ENCODE measurements around the gene ZMIZ1. TPM values are rescaled to one million over a fixed set of nuclear protein-coding genes. Genes with fewer than 3 reads are reported as not detected.

Gene ZMIZ1
- total RNA-seq, 1 experiment from 2014 or later = 28.4 TPM

DNA sequence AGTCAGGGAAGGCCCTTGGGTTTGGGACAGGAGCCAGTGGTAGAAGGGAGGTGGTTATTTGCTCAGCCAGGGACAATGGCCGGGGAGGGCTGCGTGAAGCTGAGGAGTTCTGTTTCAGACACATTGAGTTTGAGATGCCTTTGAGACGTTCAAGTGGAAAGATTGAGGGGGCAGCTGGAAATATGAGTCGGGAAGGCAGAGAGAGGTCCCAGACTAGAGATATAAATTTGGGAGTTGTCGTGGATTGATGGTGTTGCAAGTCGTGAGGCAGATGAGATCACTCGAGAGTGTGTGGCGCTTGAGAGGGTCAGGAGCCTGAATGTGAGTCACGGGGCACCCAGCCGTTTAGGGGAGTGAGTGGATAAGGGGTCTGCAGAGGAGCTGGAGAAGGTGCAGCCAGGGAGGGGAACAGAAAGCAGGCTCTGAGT is 73.3 kb downstream of the ZMIZ1 start:
- Histone ChIP-seq H4K20me1 (ENCODE audit: insufficient read depth) (no peaks in the 10 kb centered on the region), H3K27me3 (ENCODE audit: insufficient read depth, low read length) (no peaks in the 10 kb centered on the region), H3K9me2 (ENCODE audit: insufficient read depth) (no peaks in the 10 kb centered on the region), H3K9ac (ENCODE audit: low read length) (no peak overlapping the region), H3K79me2 (ENCODE audit: insufficient read depth, low read length) (no peaks in the 10 kb centered on the region), H3K4me3 (replicated peaks in 1 of 2; ENCODE audit: low read depth in 1 of 2, low read length in 2 of 2) (no peak overlapping the region), H3K36me3 (ENCODE audit: control insufficient read depth in 1 of 2, insufficient read depth in 2 of 2, low read length in 2 of 2) (peaks cover 2 to 6% of the 10 kb centered on the region in 2 experiments; a peak in 1 of 4 replicates), H2AFZ (ENCODE audit: low read depth, low read length, poor library complexity, severe bottlenecking) (no peak overlapping the region), H3K9me3 (ENCODE audit: control insufficient read depth in 1 of 2, insufficient read depth in 1 of 2, low read depth in 1 of 2, low read length in 2 of 2) (no peaks in the 10 kb centered on the region), H3K27ac (ENCODE audit: low read depth, low read length) (no peak overlapping the region), H3K4me1 (ENCODE audit: control insufficient read depth in 1 of 2, insufficient read depth in 2 of 2, low read length in 2 of 2) (peaks cover 10 to 37% of the 10 kb centered on the region in 2 experiments), H3K4me2 (ENCODE audit: low read length) (no peak overlapping the region)
- RAD21 ChIA-PET (ENCODE audit: low non-redundant PET in 1 of 2, low total read pairs in 2 of 2, uncharacterized antibody in 2 of 2, unreplicated experiment in 2 of 2) = no interaction called here
- intact Hi-C loops (cut with micrococcal nuclease) = no loop called here
- BruUV-seq (replicated peaks) = TSS peak; percentile 18
- CTCF ChIA-PET = no interaction called here
- TF ChIP-seq, protein P1, sequence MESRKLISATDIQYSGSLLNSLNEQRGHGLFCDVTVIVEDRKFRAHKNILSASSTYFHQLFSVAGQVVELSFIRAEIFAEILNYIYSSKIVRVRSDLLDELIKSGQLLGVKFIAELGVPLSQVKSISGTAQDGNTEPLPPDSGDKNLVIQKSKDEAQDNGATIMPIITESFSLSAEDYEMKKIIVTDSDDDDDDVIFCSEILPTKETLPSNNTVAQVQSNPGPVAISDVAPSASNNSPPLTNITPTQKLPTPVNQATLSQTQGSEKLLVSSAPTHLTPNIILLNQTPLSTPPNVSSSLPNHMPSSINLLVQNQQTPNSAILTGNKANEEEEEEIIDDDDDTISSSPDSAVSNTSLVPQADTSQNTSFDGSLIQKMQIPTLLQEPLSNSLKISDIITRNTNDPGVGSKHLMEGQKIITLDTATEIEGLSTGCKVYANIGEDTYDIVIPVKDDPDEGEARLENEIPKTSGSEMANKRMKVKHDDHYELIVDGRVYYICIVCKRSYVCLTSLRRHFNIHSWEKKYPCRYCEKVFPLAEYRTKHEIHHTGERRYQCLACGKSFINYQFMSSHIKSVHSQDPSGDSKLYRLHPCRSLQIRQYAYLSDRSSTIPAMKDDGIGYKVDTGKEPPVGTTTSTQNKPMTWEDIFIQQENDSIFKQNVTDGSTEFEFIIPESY (IDR thresholded peaks at IDR 0.05; ENCODE audit: extremely low read depth, insufficient replicate concordance, low read length) = no peak
- TF ChIP-seq CEBPB (IDR thresholded peaks at IDR 0.05; ENCODE audit: low read depth) = no peak
- TF ChIP-seq FOSL1 (IDR thresholded peaks at IDR 0.05; ENCODE audit: low read depth) = no peak
- TF ChIP-seq, protein P2, sequence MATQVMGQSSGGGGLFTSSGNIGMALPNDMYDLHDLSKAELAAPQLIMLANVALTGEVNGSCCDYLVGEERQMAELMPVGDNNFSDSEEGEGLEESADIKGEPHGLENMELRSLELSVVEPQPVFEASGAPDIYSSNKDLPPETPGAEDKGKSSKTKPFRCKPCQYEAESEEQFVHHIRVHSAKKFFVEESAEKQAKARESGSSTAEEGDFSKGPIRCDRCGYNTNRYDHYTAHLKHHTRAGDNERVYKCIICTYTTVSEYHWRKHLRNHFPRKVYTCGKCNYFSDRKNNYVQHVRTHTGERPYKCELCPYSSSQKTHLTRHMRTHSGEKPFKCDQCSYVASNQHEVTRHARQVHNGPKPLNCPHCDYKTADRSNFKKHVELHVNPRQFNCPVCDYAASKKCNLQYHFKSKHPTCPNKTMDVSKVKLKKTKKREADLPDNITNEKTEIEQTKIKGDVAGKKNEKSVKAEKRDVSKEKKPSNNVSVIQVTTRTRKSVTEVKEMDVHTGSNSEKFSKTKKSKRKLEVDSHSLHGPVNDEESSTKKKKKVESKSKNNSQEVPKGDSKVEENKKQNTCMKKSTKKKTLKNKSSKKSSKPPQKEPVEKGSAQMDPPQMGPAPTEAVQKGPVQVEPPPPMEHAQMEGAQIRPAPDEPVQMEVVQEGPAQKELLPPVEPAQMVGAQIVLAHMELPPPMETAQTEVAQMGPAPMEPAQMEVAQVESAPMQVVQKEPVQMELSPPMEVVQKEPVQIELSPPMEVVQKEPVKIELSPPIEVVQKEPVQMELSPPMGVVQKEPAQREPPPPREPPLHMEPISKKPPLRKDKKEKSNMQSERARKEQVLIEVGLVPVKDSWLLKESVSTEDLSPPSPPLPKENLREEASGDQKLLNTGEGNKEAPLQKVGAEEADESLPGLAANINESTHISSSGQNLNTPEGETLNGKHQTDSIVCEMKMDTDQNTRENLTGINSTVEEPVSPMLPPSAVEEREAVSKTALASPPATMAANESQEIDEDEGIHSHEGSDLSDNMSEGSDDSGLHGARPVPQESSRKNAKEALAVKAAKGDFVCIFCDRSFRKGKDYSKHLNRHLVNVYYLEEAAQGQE (IDR thresholded peaks at IDR 0.05; ENCODE audit: low read depth) = no peak
- TF ChIP-seq EGR1 (IDR thresholded peaks at IDR 0.05; ENCODE audit: low read depth) = no peak
- TF ChIP-seq POLR2AphosphoS5 (IDR thresholded peaks at IDR 0.05; ENCODE audit: low read depth, low read length) = no peak
- TF ChIP-seq ELF1 (IDR thresholded peaks at IDR 0.05; ENCODE audit: borderline replicate concordance, low read depth) = no peak
- TF ChIP-seq, protein P3, sequence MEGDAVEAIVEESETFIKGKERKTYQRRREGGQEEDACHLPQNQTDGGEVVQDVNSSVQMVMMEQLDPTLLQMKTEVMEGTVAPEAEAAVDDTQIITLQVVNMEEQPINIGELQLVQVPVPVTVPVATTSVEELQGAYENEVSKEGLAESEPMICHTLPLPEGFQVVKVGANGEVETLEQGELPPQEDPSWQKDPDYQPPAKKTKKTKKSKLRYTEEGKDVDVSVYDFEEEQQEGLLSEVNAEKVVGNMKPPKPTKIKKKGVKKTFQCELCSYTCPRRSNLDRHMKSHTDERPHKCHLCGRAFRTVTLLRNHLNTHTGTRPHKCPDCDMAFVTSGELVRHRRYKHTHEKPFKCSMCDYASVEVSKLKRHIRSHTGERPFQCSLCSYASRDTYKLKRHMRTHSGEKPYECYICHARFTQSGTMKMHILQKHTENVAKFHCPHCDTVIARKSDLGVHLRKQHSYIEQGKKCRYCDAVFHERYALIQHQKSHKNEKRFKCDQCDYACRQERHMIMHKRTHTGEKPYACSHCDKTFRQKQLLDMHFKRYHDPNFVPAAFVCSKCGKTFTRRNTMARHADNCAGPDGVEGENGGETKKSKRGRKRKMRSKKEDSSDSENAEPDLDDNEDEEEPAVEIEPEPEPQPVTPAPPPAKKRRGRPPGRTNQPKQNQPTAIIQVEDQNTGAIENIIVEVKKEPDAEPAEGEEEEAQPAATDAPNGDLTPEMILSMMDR (IDR thresholded peaks at IDR 0.05 in 2 of 3, conservative IDR thresholded peaks at IDR 0.05 in 1 of 3; ENCODE audit: borderline replicate concordance in 1 of 3, insufficient read depth in 1 of 3, low read depth in 2 of 3, low read length in 2 of 3) = no peak
- TF ChIP-seq, protein P4, sequence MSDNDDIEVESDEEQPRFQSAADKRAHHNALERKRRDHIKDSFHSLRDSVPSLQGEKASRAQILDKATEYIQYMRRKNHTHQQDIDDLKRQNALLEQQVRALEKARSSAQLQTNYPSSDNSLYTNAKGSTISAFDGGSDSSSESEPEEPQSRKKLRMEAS (IDR thresholded peaks at IDR 0.05) = no peak
- no peak for TF ChIP-seq YY1 (IDR thresholded peaks at IDR 0.05; ENCODE audit: extremely low read depth, insufficient replicate concordance, low read depth, low read length)
- TF ChIP-seq JUND (IDR thresholded peaks at IDR 0.05) = no peak
- no peak for TF ChIP-seq CBX3 (IDR thresholded peaks at IDR 0.05; ENCODE audit: low read depth)
- TF ChIP-seq EZH2phosphoT487 (IDR thresholded peaks at IDR 0.05; ENCODE audit: borderline replicate concordance) = no peak
- no peak for TF ChIP-seq SP1 (IDR thresholded peaks at IDR 0.05; ENCODE audit: low read depth)
- TF ChIP-seq ZNF274 (IDR thresholded peaks at IDR 0.05; ENCODE audit: low read depth, low read length) = no peak
- no peak for TF ChIP-seq SIN3A (IDR thresholded peaks at IDR 0.05; ENCODE audit: low read depth)
- TF ChIP-seq ZFX (IDR thresholded peaks at IDR 0.05) = no peak
- POLR2A ChIA-PET = no interaction called here
- ATAC-seq (no peak), DNase-seq (ENCODE audit: low read depth, low spot score) (no peak)
